ENCODE data around the gene TBX10.

DNA sequence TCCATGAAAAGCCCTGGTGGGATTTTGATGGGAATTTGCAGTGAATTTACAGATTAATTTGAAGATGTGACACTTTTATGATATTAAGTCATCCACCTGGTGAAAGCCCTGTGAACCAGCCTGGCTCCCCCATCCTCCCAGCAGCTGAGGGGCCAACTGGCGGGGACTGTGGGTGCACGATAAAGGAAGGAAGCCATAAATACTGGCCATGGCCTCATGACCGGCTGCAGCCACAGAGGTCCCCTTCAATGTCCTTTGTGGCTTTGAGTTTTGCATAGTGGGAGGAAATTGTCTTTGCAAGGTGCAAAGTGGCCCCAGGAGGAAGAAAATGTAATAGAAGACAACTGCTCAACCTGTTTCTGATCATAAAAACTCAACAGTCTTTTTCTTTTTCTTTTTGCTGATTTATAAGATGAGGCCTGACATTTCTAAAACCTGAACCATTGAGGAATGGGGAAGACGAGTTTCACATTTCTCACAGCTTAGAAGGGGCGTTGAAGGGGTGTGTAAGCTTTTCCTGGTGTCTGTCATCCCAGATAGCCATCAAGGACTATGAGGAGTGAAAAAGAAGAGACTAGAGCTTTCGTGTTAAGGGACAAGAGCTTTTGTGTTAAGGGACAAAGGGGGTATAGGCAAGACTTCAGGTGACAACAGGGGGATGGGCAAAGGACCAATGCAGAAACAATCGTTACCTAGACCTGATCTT is 39.1 kb downstream of the TBX10 start:
- TF ChIP-seq CTCF (IDR thresholded peaks at IDR 0.05 in 2 of 3, conservative IDR thresholded peaks at IDR 0.05 in 1 of 3; ENCODE audit: borderline replicate concordance in 1 of 3, insufficient read depth in 1 of 3, low read depth in 2 of 3, low read length in 2 of 3): no peak
- no peak for TF ChIP-seq POLR2A (IDR thresholded peaks at IDR 0.05; ENCODE audit: borderline replicate concordance, extremely low read depth, insufficient read depth, insufficient read length)
- TF ChIP-seq, protein P1, sequence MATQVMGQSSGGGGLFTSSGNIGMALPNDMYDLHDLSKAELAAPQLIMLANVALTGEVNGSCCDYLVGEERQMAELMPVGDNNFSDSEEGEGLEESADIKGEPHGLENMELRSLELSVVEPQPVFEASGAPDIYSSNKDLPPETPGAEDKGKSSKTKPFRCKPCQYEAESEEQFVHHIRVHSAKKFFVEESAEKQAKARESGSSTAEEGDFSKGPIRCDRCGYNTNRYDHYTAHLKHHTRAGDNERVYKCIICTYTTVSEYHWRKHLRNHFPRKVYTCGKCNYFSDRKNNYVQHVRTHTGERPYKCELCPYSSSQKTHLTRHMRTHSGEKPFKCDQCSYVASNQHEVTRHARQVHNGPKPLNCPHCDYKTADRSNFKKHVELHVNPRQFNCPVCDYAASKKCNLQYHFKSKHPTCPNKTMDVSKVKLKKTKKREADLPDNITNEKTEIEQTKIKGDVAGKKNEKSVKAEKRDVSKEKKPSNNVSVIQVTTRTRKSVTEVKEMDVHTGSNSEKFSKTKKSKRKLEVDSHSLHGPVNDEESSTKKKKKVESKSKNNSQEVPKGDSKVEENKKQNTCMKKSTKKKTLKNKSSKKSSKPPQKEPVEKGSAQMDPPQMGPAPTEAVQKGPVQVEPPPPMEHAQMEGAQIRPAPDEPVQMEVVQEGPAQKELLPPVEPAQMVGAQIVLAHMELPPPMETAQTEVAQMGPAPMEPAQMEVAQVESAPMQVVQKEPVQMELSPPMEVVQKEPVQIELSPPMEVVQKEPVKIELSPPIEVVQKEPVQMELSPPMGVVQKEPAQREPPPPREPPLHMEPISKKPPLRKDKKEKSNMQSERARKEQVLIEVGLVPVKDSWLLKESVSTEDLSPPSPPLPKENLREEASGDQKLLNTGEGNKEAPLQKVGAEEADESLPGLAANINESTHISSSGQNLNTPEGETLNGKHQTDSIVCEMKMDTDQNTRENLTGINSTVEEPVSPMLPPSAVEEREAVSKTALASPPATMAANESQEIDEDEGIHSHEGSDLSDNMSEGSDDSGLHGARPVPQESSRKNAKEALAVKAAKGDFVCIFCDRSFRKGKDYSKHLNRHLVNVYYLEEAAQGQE (IDR thresholded peaks at IDR 0.05; ENCODE audit: low read depth): no peak
- no peak for TF ChIP-seq SP1 (IDR thresholded peaks at IDR 0.05; ENCODE audit: low read depth)
- TF ChIP-seq, protein P2, sequence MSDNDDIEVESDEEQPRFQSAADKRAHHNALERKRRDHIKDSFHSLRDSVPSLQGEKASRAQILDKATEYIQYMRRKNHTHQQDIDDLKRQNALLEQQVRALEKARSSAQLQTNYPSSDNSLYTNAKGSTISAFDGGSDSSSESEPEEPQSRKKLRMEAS (IDR thresholded peaks at IDR 0.05): no peak
- no peak for TF ChIP-seq JUND (IDR thresholded peaks at IDR 0.05)
- TF ChIP-seq TCF7L2 (IDR thresholded peaks at IDR 0.05; ENCODE audit: borderline replicate concordance, extremely low read depth, insufficient read depth, insufficient read length): no peak
- TF ChIP-seq EZH2 (IDR thresholded peaks at IDR 0.05): no peak

Measured in HCT116 (cell line).